WTC11 (cell line): ENCODE data around the gene COL26A1. TPM values are rescaled to one million over a fixed set of nuclear protein-coding genes. Genes with fewer than 3 reads are reported as not detected.

Experiments
- ATAC-seq: fragments of 200-7000 bp; cut with Tn5 transposase; 2 replicates; pipeline ENCODE4 v1.10.0; 2021; ENCODE audit warnings: mild to moderate bottlenecking, moderate library complexity
- CTCF ChIA-PET: fragments of 300-600 bp; sonication (Branson Sonifier 250); formaldehyde crosslinking; loops from one replicate; lab custom pipeline; 2021; ENCODE audit warnings: antibody characterized with exemption; lab: Charles Lee
- POLR2A ChIA-PET: fragments of 350-600 bp; sonication (Branson Sonifier 250); formaldehyde crosslinking; loops from one replicate; lab custom pipeline; 2021; ENCODE audit warnings: antibody characterized with exemption; lab: Charles Lee
- DNase-seq: peaks from one replicate; pipeline ENCODE4 v3.0.0; 2021; ENCODE audit warnings: low spot score
- H3K27ac Mint-ChIP-seq: 2 replicates; pipeline ENCODE4 v1.8.0; 2021; ENCODE audit warnings: mixed read lengths
- H3K27me3 Mint-ChIP-seq: 2 replicates; pipeline ENCODE4 v1.8.0; 2021; ENCODE audit warnings: low read depth, mild to moderate bottlenecking, moderate library complexity, mixed read lengths
- H3K36me3 Mint-ChIP-seq: 2 replicates; pipeline ENCODE4 v1.8.0; 2021; ENCODE audit warnings: mixed read lengths
- H3K4me1 Mint-ChIP-seq: 2 replicates; pipeline ENCODE4 v1.8.0; 2022; ENCODE audit warnings: mixed read lengths
- H3K4me3 Mint-ChIP-seq: 2 replicates; pipeline ENCODE4 v1.8.0; 2021; ENCODE audit warnings: mild to moderate bottlenecking, moderate library complexity, mixed read lengths
- H3K9me3 Mint-ChIP-seq: 2 replicates; pipeline ENCODE4 v1.8.0; 2021; ENCODE audit warnings: mixed read lengths
- AFF4 ChIP-seq: sonication (generic); formaldehyde crosslinking; IDR thresholded peaks from 2 replicates; pipeline ENCODE4 v1.8.1; 2023; ENCODE audit warnings: mild to moderate bottlenecking, missing genetic modification reagents, borderline replicate concordance
- AR ChIP-seq: fragments of 250-450 bp; sonication (Bioruptor Pico); IDR thresholded peaks from 2 replicates; pipeline ENCODE4 v1.9.0; 2021; ENCODE audit warnings: mild to moderate bottlenecking
- ATF1 ChIP-seq: sonication (generic); formaldehyde crosslinking; IDR thresholded peaks from 2 replicates; pipeline ENCODE4 v1.8.1; 2023; ENCODE audit warnings: mild to moderate bottlenecking, moderate library complexity, missing genetic modification reagents
- CBFB ChIP-seq: sonication (generic); formaldehyde crosslinking; IDR thresholded peaks from 2 replicates; pipeline ENCODE4 v1.8.1; 2022; ENCODE audit warnings: mild to moderate bottlenecking, low read depth, missing genetic modification reagents
- E2F4 ChIP-seq: sonication (generic); formaldehyde crosslinking; IDR thresholded peaks from 2 replicates; pipeline ENCODE4 v1.8.1; 2022; ENCODE audit warnings: low read depth, mild to moderate bottlenecking, moderate library complexity, missing genetic modification reagents, borderline replicate concordance
- EMX1 ChIP-seq: fragments of 250-450 bp; sonication (Bioruptor Pico); IDR thresholded peaks from 2 replicates; pipeline ENCODE4 v1.8.0; 2021; ENCODE audit warnings: mild to moderate bottlenecking
- NR3C1 ChIP-seq: sonication (generic); formaldehyde crosslinking; conservative IDR thresholded peaks from 2 replicates; pipeline ENCODE4 v1.8.1; 2023; ENCODE audit warnings: low read depth, mild to moderate bottlenecking, missing genetic modification reagents
- OVOL2 ChIP-seq: fragments of 250-450 bp; sonication (Bioruptor Pico); IDR thresholded peaks from 2 replicates; pipeline ENCODE4 v1.9.0; 2021; ENCODE audit warnings: mild to moderate bottlenecking, borderline replicate concordance
- TEAD4 ChIP-seq: sonication (generic); formaldehyde crosslinking; IDR thresholded peaks from 2 replicates; pipeline ENCODE4 v1.8.0; 2022; ENCODE audit warnings: mild to moderate bottlenecking, missing genetic modification reagents
- ZMAT4 ChIP-seq: fragments of 250-450 bp; sonication (Bioruptor Pico); IDR thresholded peaks from 2 replicates; pipeline ENCODE4 v1.9.0; 2021; ENCODE audit warnings: mild to moderate bottlenecking
- ZNF138 ChIP-seq: sonication (generic); formaldehyde crosslinking; conservative IDR thresholded peaks from 2 replicates; pipeline ENCODE4 v1.8.1; 2022; ENCODE audit warnings: mild to moderate bottlenecking, moderate library complexity, missing genetic modification reagents
- ZNF232 ChIP-seq: sonication (generic); formaldehyde crosslinking; IDR thresholded peaks from 2 replicates; pipeline ENCODE4 v1.8.0; 2022; ENCODE audit warnings: mild to moderate bottlenecking, missing genetic modification reagents
- ZNF396 ChIP-seq: fragments of 250-450 bp; sonication (Bioruptor Pico); IDR thresholded peaks from 2 replicates; pipeline ENCODE4 v1.8.0; 2021; ENCODE audit warnings: mild to moderate bottlenecking, moderate library complexity, borderline replicate concordance
- ZNF423 ChIP-seq: fragments of 250-450 bp; sonication (Bioruptor Pico); IDR thresholded peaks from 2 replicates; pipeline ENCODE4 v2.1.2; 2022; ENCODE audit warnings: mild to moderate bottlenecking, moderate library complexity
- ZNF425 ChIP-seq: fragments of 250-450 bp; sonication (Bioruptor Pico); conservative IDR thresholded peaks from 2 replicates; pipeline ENCODE4 v1.9.0; 2021; ENCODE audit warnings: mild to moderate bottlenecking
- total RNA-seq: library from RNA; stranded (reverse); gene quantifications from 3 replicates; pipeline ENCODE4 v1.2.3, GENCODE V29; 2021
- TF ChIP-seq, protein P1 (sequence below): sonication (generic); formaldehyde crosslinking; IDR thresholded peaks from 2 replicates; pipeline ENCODE4 v1.8.0; 2022; ENCODE audit warnings: mild to moderate bottlenecking, missing genetic modification reagents

Gene COL26A1
- total RNA-seq, 1 experiment from 2014 or later: 64.4 TPM

GRCh38 chr7:101531726-101532357, 169.2 kb downstream of the COL26A1 start:
- H3K9me3 Mint-ChIP-seq: no peaks in the 10 kb centered on the region
- H3K27me3 Mint-ChIP-seq: no peaks in the 10 kb centered on the region
- ATAC-seq (peak; percentile 52), DNase-seq (no peak)
- ChIA-PET CTCF (interaction anchor here (1.0 to 1.3 kb wide), 3 partner anchors 11 to 339 kb away, joined by 3 to 4 read pairs (median 3); no protein-coding TSS in a partner anchor), POLR2A (no interaction called here)
- TF ChIP-seq ZNF425 (no peak), ZNF396 (CRISPR knock-in tag) (no peak), NR3C1 (CRISPR knock-in tag) (no peak), ZNF232 (CRISPR knock-in tag) (no peak), EMX1 (no peak), ATF1 (CRISPR knock-in tag) (no peak), AFF4 (CRISPR knock-in tag) (no peak), AR (CRISPR knock-in tag) (no peak), TEAD4 (CRISPR knock-in tag) (no peak), ZNF138 (CRISPR knock-in tag) (no peak), OVOL2 (CRISPR knock-in tag) (no peak), ZMAT4 (CRISPR knock-in tag) (no peak), CBFB (CRISPR knock-in tag) (no peak)
- TF ChIP-seq, protein P1, sequence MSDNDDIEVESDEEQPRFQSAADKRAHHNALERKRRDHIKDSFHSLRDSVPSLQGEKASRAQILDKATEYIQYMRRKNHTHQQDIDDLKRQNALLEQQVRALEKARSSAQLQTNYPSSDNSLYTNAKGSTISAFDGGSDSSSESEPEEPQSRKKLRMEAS (CRISPR knock-in tag): no peak
- no peak overlapping the region for H3K4me3 Mint-ChIP-seq
- no peak overlapping the region for H3K27ac Mint-ChIP-seq
- no peaks in the 10 kb centered on the region for H3K4me1 Mint-ChIP-seq
- H3K36me3 Mint-ChIP-seq: peaks cover 4% of the 10 kb centered on the region; the same call in 1 of the 2 replicates

- ChIA-PET POLR2A (no interaction called here), CTCF (interaction anchor here (1.1 to 1.3 kb wide), 2 partner anchors 10 to 340 kb away, joined by 3 to 4 read pairs; no protein-coding TSS in a partner anchor)
- H3K27ac Mint-ChIP-seq: peak overlapping the region; percentile 87; the same call in 1 of the 2 replicates
- no peaks in the 10 kb centered on the region for H3K27me3 Mint-ChIP-seq
- H3K4me3 Mint-ChIP-seq: no peak overlapping the region
- no peaks in the 10 kb centered on the region for H3K9me3 Mint-ChIP-seq
- TF ChIP-seq CBFB (CRISPR knock-in tag) (no peak), ZNF232 (CRISPR knock-in tag) (no peak), ZNF423 (no peak), E2F4 (CRISPR knock-in tag) (no peak)
- no peaks in the 10 kb centered on the region for H3K4me1 Mint-ChIP-seq
- no peak for DNase-seq
- no peak for ATAC-seq
- peaks cover 4% of the 10 kb centered on the region; the same call in 1 of the 2 replicates for H3K36me3 Mint-ChIP-seq
These were observed 169.9 kb downstream of the COL26A1 start for GRCh38 chr7:101532400-101533102.
